ENCODE data around the gene HCFC1.
A peak's percentile ranks its signal among the peaks of the same experiment; 100 is the strongest.

Gene HCFC1

DNA sequence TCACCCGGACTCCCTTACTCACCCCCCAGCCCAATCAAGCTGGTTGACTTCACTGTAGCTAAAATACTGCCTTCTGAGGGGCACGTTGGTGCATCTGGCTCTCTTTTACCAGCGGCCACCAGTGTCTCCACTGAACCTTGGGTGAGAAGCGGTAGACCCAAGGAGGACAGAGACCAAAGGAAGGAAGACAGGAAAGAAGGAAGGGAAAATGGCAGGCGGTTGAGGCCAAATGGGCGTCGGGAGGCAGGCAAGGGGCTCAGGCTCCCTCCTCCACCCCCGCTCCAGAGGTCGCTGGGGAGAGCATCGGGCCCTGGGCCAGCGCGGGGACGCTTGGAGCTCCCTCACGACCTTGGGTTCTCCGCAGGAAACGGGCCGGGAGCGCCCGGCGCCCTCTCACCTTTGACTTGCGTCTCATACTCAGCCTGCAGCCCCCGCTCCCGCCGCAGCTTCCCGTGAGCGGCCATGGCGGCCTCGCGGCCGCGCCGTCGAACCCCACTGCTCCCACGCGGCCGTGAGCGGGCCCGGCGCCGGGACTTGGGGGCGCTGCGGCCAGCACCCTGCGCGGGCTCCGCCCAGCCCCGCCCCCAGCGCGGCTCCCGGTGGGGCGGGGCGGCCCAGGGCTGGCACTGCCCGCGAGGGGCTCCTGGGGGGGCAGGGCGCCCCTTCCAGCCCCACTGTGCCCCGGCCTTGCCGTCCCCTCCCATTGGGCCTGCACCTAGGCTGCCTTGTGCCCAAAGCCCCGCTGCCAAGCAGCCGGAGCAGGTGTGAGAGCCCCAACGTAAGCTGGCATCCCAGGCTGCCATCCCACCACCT lies 45.7 kb downstream of the HCFC1 start, which contains the start of gene ARHGAP4:
TSS of gene ARHGAP4 (minus strand) at position 526 of the 813 bp plus-strand sequence. CDS start at position 464, 62 bp downstream.
- no peaks in the 10 kb centered on the region for H3K9me3 Mint-ChIP-seq
- H3K27me3 Mint-ChIP-seq = no peaks in the 10 kb centered on the region
- H3K36me3 Mint-ChIP-seq (ENCODE audit: insufficient read depth) = peaks cover 9% of the 10 kb centered on the region
- H3K4me1 Mint-ChIP-seq = peaks cover 51% of the 10 kb centered on the region
- peak within 1 kb of the TSS; percentile 96 for H3K27ac Mint-ChIP-seq (ENCODE audit: low read depth)
- no peak for DNase-seq (ENCODE audit: low spot score in 2 of 2)
- no peak for ATAC-seq (replicated peaks; ENCODE audit: extremely low read depth, poor library complexity, severe bottlenecking)
- H3K4me3 Mint-ChIP-seq = peak within 1 kb of the TSS; percentile 90

DNA sequence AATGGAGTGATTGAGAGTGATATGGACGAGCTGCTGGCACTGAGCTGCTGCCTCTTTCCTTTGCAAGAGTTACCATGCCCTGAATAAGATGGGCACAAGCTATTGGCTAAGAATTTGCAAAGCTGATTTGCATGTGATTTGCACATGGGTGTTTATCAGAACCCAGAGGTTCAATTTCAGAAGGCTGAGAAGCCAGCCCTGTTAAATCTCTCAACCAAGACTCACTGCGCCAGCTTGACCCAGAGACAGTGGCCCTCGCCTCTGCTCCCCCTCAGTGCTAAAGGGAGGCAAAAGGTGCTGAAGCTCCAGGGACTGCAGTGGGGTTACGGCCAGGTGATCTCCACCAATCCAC lies 46.3 kb downstream of the HCFC1 start:
- Mint-ChIP-seq H3K27me3 (no peaks in the 10 kb centered on the region), H3K4me1 (peaks cover 51% of the 10 kb centered on the region), H3K27ac (ENCODE audit: low read depth) (peak overlapping the region; percentile 96), H3K9me3 (no peaks in the 10 kb centered on the region), H3K36me3 (ENCODE audit: insufficient read depth) (peaks cover 9% of the 10 kb centered on the region), H3K4me3 (peak overlapping the region; percentile 90)
- no peak for DNase-seq (ENCODE audit: low spot score in 2 of 2)
- no peak for ATAC-seq (replicated peaks; ENCODE audit: extremely low read depth, poor library complexity, severe bottlenecking)

DNA sequence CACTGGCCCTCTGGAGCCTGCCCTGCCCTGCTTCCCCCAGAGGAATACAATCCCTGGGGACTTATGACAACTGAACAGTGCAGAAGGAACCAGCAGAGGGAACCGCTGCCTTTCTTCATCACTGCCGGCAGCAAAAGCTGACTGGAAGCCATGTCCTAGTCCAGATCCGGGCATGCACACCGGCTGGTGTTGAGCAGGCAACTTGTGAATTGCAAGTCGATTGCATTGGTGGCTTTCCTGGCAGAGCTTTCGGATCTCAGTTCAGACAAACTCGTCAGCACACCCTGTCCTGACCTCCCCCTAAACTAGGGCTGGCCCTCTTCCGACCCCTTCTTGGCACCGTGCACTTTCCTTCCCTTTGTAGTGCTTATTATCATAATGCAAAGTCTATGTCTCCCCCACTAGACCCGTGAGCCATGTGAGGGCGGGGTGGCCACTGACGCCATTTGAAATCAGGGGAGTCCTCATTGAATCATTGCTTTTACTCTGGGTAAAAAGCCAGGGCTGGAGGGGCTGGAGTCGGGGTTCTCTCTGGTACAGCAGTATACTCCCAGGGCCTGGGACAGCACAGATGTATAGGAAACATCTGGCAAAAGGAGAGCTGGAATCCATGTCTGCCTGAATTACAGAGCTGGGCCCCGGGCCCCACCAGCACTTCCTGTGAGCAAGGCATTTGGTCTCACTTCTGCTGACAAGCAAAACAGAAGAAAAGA lies 47.3 kb downstream of the HCFC1 start:
- Mint-ChIP-seq H3K27ac (ENCODE audit: low read depth) (peak overlapping the region; percentile 80), H3K9me3 (no peaks in the 10 kb centered on the region), H3K4me1 (peaks cover 51% of the 10 kb centered on the region), H3K36me3 (ENCODE audit: insufficient read depth) (peaks cover 14% of the 10 kb centered on the region), H3K4me3 (peak overlapping the region; percentile 90), H3K27me3 (no peaks in the 10 kb centered on the region)
- no peak for ATAC-seq (replicated peaks; ENCODE audit: extremely low read depth, poor library complexity, severe bottlenecking)
- DNase-seq (ENCODE audit: low spot score in 2 of 2) = peak in 1 of 2 donors; percentile 38

DNA sequence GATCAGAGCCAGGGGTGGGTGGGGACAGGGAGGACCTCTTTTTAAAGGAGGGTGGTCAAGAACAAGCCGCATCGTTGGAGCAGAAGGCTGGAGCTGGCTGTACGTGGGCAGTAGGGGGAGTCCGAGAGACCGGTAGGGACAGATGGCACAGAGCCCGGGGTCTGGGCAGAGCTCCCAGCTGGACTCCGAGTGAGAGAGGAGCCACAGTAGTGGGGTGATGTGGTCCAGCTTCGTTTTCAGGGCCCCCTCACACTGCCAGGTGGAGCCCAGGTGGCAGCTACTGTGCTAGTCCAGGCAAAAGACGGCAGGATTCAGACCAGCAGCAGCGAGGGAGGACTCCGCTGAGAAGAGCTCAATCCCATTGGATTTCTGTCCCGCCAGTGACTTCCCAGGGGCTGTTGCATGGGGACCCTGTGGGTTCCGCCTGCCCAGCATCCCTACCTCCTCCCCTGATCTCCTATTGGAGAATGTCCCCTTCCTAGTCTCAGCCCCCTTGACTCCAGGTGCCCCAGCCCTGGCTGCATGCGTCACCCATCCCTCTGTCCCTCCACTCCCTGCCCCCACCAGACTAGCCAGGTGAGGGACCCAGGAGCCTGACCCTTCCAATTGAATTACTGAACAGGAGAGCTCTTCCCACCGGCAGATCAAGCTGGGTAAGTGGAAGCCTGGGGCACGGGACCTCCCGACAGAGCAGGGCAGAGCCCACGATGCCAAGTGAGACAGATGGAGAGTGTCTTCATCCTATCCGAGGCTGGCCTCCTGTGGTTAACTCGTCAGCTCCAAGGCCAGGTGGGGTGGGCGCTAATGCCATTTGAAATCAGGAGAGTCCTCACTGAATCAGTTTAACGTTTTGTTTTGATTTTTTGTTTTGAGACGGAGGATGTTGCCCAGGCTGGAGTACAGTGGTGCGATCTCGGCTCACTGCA lies 48.4 kb downstream of the HCFC1 start:
- H3K27me3 Mint-ChIP-seq = no peaks in the 10 kb centered on the region
- ATAC-seq (replicated peaks; ENCODE audit: extremely low read depth, poor library complexity, severe bottlenecking) (no peak), DNase-seq (ENCODE audit: low spot score in 2 of 2) (no peak)
- H3K27ac Mint-ChIP-seq (ENCODE audit: low read depth) = peak overlapping the region; percentile 75
- H3K4me3 Mint-ChIP-seq = peak overlapping the region; percentile 90
- peaks cover 16% of the 10 kb centered on the region for H3K36me3 Mint-ChIP-seq (ENCODE audit: insufficient read depth)
- H3K9me3 Mint-ChIP-seq = no peaks in the 10 kb centered on the region
- H3K4me1 Mint-ChIP-seq = peaks cover 45% of the 10 kb centered on the region

DNA sequence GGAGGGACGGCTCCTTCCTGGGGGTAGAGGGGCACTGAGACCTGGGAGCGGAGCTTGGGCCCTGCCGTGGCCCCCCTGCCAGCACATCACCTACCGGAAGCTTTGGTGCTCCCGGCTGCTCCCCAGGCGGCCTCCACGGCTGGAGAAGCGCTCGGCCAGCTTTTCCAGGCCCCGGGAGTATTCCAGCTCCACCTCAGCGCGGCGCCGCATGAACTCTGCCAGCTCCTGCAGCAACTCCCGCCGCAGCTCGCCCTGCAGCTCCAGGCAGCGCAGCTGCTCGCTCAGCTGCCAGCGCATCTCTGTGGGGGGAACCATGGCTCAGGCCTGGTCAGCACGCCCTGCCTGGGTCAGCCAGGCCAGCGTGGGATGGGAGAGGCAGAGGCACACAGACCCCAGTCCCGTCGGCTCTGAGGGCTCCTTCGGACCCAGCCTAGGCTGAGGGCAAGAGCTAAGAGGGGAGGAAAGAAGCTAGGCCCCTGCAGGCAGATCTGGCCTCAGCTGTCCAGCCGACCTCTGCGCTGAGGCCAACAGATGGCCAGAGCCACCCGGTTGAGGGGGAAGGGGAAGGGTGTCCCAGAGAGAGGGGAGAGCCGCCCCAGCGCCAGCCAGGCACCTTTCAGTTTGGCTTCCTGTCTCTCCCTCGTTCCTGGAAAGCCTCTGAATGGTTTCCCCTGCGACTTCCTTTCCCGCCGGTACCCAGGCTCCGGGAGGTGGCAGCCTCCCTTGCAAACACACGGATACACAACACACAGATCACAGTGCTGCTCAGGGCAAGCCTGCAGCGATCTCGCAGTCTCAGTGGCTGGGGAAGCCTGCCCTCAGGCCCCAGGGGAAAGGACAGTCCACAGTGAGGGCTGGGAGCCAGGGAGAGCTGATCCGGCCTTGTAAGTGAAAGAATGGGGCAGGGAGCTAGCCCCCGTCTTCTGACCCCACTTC lies 49.8 kb downstream of the HCFC1 start:
- Mint-ChIP-seq H3K27me3 (no peaks in the 10 kb centered on the region), H3K9me3 (no peaks in the 10 kb centered on the region), H3K36me3 (ENCODE audit: insufficient read depth) (peaks cover 15% of the 10 kb centered on the region), H3K4me3 (peak overlapping the region; percentile 90), H3K4me1 (peaks cover 35% of the 10 kb centered on the region), H3K27ac (ENCODE audit: low read depth) (peak overlapping the region; percentile 75)
- DNase-seq (ENCODE audit: low spot score in 2 of 2) = no peak
- no peak for ATAC-seq (replicated peaks; ENCODE audit: extremely low read depth, poor library complexity, severe bottlenecking)

DNA sequence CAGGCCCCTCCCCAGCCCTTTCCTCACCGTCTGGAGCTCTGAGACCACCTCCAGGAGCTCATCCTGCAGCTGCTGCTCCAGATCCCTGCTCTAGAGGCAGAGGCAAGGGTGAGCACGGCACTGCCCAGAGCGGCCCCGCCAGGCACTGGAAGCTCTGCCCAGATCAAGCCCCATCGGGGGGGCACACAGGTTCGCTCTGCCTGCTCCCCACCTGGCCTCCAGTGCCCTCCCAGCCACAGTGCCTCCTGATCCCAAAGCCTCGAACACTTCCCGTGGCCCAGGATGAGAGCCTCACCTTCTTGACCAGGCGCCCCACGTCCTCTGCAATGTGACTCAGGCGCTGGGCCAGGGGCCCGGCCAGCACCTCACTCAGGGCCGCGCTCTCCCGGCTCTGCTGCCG lies 50.5 kb downstream of the HCFC1 start:
- Mint-ChIP-seq H3K4me3 (no peak overlapping the region), H3K27ac (ENCODE audit: low read depth) (no peak overlapping the region), H3K4me1 (peaks cover 31% of the 10 kb centered on the region), H3K9me3 (no peaks in the 10 kb centered on the region), H3K27me3 (no peaks in the 10 kb centered on the region), H3K36me3 (ENCODE audit: insufficient read depth) (peaks cover 20% of the 10 kb centered on the region)
- ATAC-seq (replicated peaks; ENCODE audit: extremely low read depth, poor library complexity, severe bottlenecking) (no peak), DNase-seq (ENCODE audit: low spot score in 2 of 2) (no peak)

DNA sequence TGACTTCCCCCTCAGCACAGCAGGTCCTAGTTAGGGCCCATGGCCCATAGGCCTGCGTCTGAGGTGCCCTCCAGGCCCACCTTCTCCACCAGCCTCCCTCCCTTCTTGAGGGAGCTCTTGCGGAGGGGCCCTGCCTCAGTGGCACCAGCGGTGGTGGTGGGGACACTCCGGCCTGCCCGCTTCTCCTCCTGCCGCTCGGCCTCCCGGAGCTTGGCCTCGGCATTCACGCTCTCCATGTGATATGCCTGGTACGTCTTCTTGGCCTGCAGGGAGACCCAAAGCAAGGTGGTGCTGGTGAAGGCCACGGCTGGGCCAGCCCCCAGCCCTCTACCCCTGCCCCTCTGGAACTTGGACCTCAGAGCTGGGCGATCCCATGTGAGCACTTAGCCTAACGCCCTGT lies 51.1 kb downstream of the HCFC1 start:
- H3K36me3 Mint-ChIP-seq (ENCODE audit: insufficient read depth) = peaks cover 22% of the 10 kb centered on the region
- ATAC-seq (replicated peaks; ENCODE audit: extremely low read depth, poor library complexity, severe bottlenecking) (no peak), DNase-seq (ENCODE audit: low spot score in 2 of 2) (no peak)
- no peaks in the 10 kb centered on the region for H3K27me3 Mint-ChIP-seq
- peak overlapping the region; percentile 16 for H3K4me3 Mint-ChIP-seq
- H3K4me1 Mint-ChIP-seq = peaks cover 28% of the 10 kb centered on the region
- no peak overlapping the region for H3K27ac Mint-ChIP-seq (ENCODE audit: low read depth)
- H3K9me3 Mint-ChIP-seq = no peaks in the 10 kb centered on the region

DNA sequence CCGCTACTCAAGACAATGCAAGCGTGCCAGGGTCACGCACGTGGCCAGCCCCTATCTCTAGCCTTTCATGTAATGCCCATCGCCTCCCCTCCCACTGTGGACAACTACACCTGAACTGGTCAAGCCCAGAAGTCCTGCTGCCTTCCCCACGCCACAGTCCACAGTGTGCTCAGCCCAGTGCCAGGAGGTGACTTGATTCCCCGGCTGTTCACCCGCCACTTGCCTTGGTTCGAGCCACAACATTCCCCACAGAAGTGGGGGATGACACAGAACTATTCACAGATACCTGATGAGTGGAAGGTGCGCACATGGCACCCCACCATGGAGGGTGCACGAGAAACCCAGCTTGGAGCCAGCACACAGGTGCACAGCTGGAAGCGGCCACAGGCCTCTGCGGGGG lies 52.3 kb downstream of the HCFC1 start:
- peaks cover 24% of the 10 kb centered on the region for H3K36me3 Mint-ChIP-seq (ENCODE audit: insufficient read depth)
- no peaks in the 10 kb centered on the region for H3K9me3 Mint-ChIP-seq
- ATAC-seq (replicated peaks; ENCODE audit: extremely low read depth, poor library complexity, severe bottlenecking) (no peak), DNase-seq (ENCODE audit: low spot score in 2 of 2) (no peak)
- H3K4me1 Mint-ChIP-seq = peaks cover 19% of the 10 kb centered on the region
- H3K27me3 Mint-ChIP-seq = no peaks in the 10 kb centered on the region
- H3K27ac Mint-ChIP-seq (ENCODE audit: low read depth) = no peak overlapping the region
- no peak overlapping the region for H3K4me3 Mint-ChIP-seq

DNA sequence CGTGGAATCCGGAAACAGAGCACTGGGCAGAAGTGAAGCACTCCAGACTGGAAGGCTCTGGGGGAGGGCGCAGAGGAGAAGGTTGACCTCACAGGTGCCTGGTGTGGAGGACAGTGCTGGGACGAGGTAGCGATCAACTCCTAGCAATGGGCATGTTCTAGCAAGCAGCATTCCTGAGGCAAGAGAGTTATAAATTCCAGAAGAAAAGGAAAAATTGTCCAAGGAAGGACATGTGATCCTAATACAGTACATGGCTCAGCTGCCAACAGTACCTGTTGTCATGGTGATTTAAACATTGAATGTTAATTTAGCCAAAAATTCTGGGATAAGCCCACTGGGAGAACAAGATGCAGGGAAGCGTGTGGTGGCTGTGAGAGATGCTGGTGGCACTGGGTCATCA lies 53.7 kb downstream of the HCFC1 start:
- no peaks in the 10 kb centered on the region for H3K27me3 Mint-ChIP-seq
- peaks cover 9% of the 10 kb centered on the region for H3K4me1 Mint-ChIP-seq
- no peak overlapping the region for H3K4me3 Mint-ChIP-seq
- peaks cover 28% of the 10 kb centered on the region for H3K36me3 Mint-ChIP-seq (ENCODE audit: insufficient read depth)
- H3K9me3 Mint-ChIP-seq = no peaks in the 10 kb centered on the region
- H3K27ac Mint-ChIP-seq (ENCODE audit: low read depth) = no peak overlapping the region
- no peak for ATAC-seq (replicated peaks; ENCODE audit: extremely low read depth, poor library complexity, severe bottlenecking)
- DNase-seq (ENCODE audit: low spot score in 2 of 2) = no peak

DNA sequence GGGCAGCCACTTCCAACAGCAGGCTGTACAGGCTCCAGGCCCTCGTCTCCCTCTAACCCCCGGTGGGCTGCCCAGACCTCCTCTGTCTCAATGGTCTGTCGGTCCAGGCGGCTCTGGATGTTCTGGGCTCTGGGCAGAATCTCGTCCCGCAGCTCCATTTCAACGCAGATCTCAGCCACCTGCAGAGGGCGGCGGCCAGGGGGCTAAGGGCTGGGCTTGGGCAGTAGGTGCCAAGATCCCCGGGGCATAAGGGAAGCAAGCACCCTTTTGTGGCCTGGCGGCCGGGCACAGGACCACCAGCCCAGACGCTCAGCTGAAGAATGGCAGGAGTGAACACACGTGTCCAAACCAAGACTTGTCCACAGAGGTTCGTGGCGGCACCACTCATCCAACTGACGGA lies 57.9 kb downstream of the HCFC1 start:
- no peaks in the 10 kb centered on the region for H3K9me3 Mint-ChIP-seq
- ATAC-seq (replicated peaks; ENCODE audit: extremely low read depth, poor library complexity, severe bottlenecking) (no peak), DNase-seq (ENCODE audit: low spot score in 2 of 2) (no peak)
- H3K36me3 Mint-ChIP-seq (ENCODE audit: insufficient read depth) = peaks cover 47% of the 10 kb centered on the region
- no peaks in the 10 kb centered on the region for H3K27me3 Mint-ChIP-seq
- H3K4me3 Mint-ChIP-seq = no peak overlapping the region
- H3K4me1 Mint-ChIP-seq = no peaks in the 10 kb centered on the region
- H3K27ac Mint-ChIP-seq (ENCODE audit: low read depth) = no peak overlapping the region

DNA sequence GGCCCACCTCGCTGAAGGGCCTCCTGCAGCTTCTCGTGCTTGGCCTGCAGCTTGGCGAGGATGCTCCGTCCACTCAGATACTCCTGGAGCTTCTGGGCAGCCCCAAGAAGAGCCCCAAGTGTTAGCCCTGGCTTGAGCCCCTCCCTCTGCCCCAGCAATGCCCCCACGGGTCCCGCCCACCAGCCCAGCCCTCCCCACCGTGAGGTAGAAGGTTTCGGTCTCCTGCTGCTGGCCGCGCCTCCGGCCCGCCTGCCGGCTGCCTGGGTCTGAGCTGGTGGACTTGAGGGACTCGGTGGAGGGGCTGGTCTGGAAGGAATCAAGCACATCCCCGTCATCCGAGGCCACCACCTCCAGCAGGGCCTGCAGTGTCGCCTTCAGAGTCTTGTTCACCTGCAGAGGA lies 58.4 kb downstream of the HCFC1 start:
- no peaks in the 10 kb centered on the region for H3K4me1 Mint-ChIP-seq
- no peaks in the 10 kb centered on the region for H3K9me3 Mint-ChIP-seq
- H3K4me3 Mint-ChIP-seq = no peak overlapping the region
- H3K27me3 Mint-ChIP-seq = no peaks in the 10 kb centered on the region
- H3K36me3 Mint-ChIP-seq (ENCODE audit: insufficient read depth) = peaks cover 45% of the 10 kb centered on the region
- DNase-seq (ENCODE audit: low spot score in 2 of 2) = no peak
- ATAC-seq (replicated peaks; ENCODE audit: extremely low read depth, poor library complexity, severe bottlenecking) = no peak
- no peak overlapping the region for H3K27ac Mint-ChIP-seq (ENCODE audit: low read depth)
